ENCODE data around the gene PPP2R2C. TPM values are rescaled to one million over a fixed set of nuclear protein-coding genes. Genes with fewer than 3 reads are reported as not detected.
A peak's percentile ranks its signal among the peaks of the same experiment; 100 is the strongest.

The PPP2R2C gene
- total RNA-seq, 1 donor from 2014 or later: 10.8 TPM

- Mint-ChIP-seq H3K27ac (no peak overlapping the region), H3K27me3 (no peaks in the 10 kb centered on the region), H3K4me3 (no peak overlapping the region), H3K9me3 (no peaks in the 10 kb centered on the region), H3K36me3 (no peaks in the 10 kb centered on the region), H3K4me1 (ENCODE audit: unreplicated experiment) (peaks cover 38% of the 10 kb centered on the region)
- no peak for DNase-seq (ENCODE audit: extremely low spot score, unreplicated experiment)
- TF ChIP-seq, protein P1, sequence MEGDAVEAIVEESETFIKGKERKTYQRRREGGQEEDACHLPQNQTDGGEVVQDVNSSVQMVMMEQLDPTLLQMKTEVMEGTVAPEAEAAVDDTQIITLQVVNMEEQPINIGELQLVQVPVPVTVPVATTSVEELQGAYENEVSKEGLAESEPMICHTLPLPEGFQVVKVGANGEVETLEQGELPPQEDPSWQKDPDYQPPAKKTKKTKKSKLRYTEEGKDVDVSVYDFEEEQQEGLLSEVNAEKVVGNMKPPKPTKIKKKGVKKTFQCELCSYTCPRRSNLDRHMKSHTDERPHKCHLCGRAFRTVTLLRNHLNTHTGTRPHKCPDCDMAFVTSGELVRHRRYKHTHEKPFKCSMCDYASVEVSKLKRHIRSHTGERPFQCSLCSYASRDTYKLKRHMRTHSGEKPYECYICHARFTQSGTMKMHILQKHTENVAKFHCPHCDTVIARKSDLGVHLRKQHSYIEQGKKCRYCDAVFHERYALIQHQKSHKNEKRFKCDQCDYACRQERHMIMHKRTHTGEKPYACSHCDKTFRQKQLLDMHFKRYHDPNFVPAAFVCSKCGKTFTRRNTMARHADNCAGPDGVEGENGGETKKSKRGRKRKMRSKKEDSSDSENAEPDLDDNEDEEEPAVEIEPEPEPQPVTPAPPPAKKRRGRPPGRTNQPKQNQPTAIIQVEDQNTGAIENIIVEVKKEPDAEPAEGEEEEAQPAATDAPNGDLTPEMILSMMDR (conservative IDR thresholded peaks at IDR 0.05): no peak
Measured at GRCh38 chr4:6275351-6275750, 197.1 kb downstream of the PPP2R2C start.

GRCh38 chr4:6273661-6273990 is 198.8 kb downstream of the PPP2R2C start:
- peak overlapping the region; percentile 71 for H3K4me3 Mint-ChIP-seq
- no peaks in the 10 kb centered on the region for H3K36me3 Mint-ChIP-seq
- H3K27ac Mint-ChIP-seq: peak overlapping the region; percentile 53

GRCh38 chr4:6272863-6273660 is 199.4 kb downstream of the PPP2R2C start:
- Mint-ChIP-seq H3K27ac (peak overlapping the region; percentile 81), H3K27me3 (peaks cover 2% of the 10 kb centered on the region), H3K9me3 (no peaks in the 10 kb centered on the region), H3K4me3 (peak overlapping the region; percentile 71), H3K36me3 (no peaks in the 10 kb centered on the region), H3K4me1 (ENCODE audit: unreplicated experiment) (peaks cover 43% of the 10 kb centered on the region)
- DNase-seq (ENCODE audit: extremely low spot score, unreplicated experiment): no peak
- TF ChIP-seq, protein P1 (conservative IDR thresholded peaks at IDR 0.05): no peak

More at GRCh38 chr4:6273661-6273990, 198.8 kb downstream of the PPP2R2C start:
- peaks cover 43% of the 10 kb centered on the region for H3K4me1 Mint-ChIP-seq (ENCODE audit: unreplicated experiment)
- no peaks in the 10 kb centered on the region for H3K9me3 Mint-ChIP-seq
- TF ChIP-seq, protein P1 (conservative IDR thresholded peaks at IDR 0.05): no peak
- no peak for DNase-seq (ENCODE audit: extremely low spot score, unreplicated experiment)
- no peaks in the 10 kb centered on the region for H3K27me3 Mint-ChIP-seq

GRCh38 chr4:6271701-6272465 is 200.5 kb downstream of the PPP2R2C start:
- H3K4me3 Mint-ChIP-seq: peak overlapping the region; percentile 96
- H3K36me3 Mint-ChIP-seq: no peaks in the 10 kb centered on the region
- no peak for DNase-seq (ENCODE audit: extremely low spot score, unreplicated experiment)
- peaks cover 42% of the 10 kb centered on the region for H3K4me1 Mint-ChIP-seq (ENCODE audit: unreplicated experiment)
- peak overlapping the region; percentile 81 for H3K27ac Mint-ChIP-seq
- peaks cover 9% of the 10 kb centered on the region for H3K27me3 Mint-ChIP-seq
- no peaks in the 10 kb centered on the region for H3K9me3 Mint-ChIP-seq
- TF ChIP-seq, protein P1 (conservative IDR thresholded peaks at IDR 0.05): no peak

DNA sequence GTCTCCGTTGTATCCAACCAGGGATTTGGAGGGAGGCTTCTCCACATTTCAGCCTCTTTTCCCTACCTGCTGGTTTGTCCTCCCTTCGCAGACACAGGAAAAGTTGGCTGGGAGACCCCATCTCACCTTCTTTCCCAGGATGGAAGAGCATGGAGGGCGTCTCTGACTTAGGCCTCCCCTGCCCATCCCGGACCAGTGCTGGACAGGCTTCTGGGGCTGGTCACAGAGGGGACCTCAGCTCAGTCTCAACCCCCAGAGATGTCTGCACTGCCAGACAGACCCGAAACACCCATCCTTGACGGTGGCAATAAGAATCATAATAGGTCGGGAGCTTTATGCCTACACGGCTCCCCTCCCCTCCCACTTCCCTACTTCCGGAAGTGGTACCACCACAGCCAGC is 201.2 kb downstream of the PPP2R2C start:
- peaks cover 9% of the 10 kb centered on the region for H3K27me3 Mint-ChIP-seq
- no peaks in the 10 kb centered on the region for H3K36me3 Mint-ChIP-seq
- H3K27ac Mint-ChIP-seq: peak overlapping the region; percentile 81
- DNase-seq (ENCODE audit: extremely low spot score, unreplicated experiment): no peak
- H3K9me3 Mint-ChIP-seq: no peaks in the 10 kb centered on the region
- H3K4me1 Mint-ChIP-seq (ENCODE audit: unreplicated experiment): peaks cover 35% of the 10 kb centered on the region
- H3K4me3 Mint-ChIP-seq: peak overlapping the region; percentile 96
- TF ChIP-seq, protein P1 (conservative IDR thresholded peaks at IDR 0.05): no peak
